ENCODE data around the gene SUPT6H. TPM values are rescaled to one million over a fixed set of nuclear protein-coding genes. Genes with fewer than 3 reads are reported as not detected.
A peak's percentile ranks its signal among the peaks of the same experiment; 100 is the strongest.

Gene SUPT6H
- polyA plus RNA-seq, 2 of the 4 experiments (the other 2 are of a cell fraction): 51.4 to 63.8 TPM

- no peak for ATAC-seq
- H3K9me3 ChIP-seq: no peaks in the 10 kb centered on the region
- ChIA-PET CTCF (interaction anchor here (0.9 to 17.5 kb wide), 8 partner anchors 18 to 385 kb away, joined by 3 to 977 read pairs (median 82); partner anchors contain the start of genes DHRS13, FLOT2, PHF12 and TRAF4), POLR2A (interaction anchor here (0.6 to 5.3 kb wide), 2 partner anchors 81 to 221 kb away, joined by 4 to 89 read pairs; partner anchors contain the start of gene PHF12)
- H3K27ac ChIP-seq: no peak overlapping the region
- no peak for TF ChIP-seq USF2 (IDR thresholded peaks at IDR 0.05)
- no peak for TF ChIP-seq CEBPB (IDR thresholded peaks at IDR 0.05)
- TF ChIP-seq EHF (CRISPR knock-in tag; IDR thresholded peaks at IDR 0.05): no peak
- TF ChIP-seq PHF8 (IDR thresholded peaks at IDR 0.05; ENCODE audit: borderline replicate concordance, low read depth): no peak
- no peak for TF ChIP-seq EHMT2 (IDR thresholded peaks at IDR 0.05; ENCODE audit: low read depth)
- peaks cover 13% of the 10 kb centered on the region for H3K4me1 ChIP-seq
- no peak for DNase-seq (ENCODE audit: low read depth in 1 of 2, low spot score in 1 of 2)
- 90% methylated on average over 11 of the region's 11 CpGs for WGBS (ENCODE audit: missing lambda C conversion rate)
- no peak for FAIRE-seq
- no peak overlapping the region for H3K4me3 ChIP-seq
- no peak overlapping the region for H3K4me2 ChIP-seq
These were observed 67.9 kb downstream of the SUPT6H start for GRCh38 chr17:28729950-28730330.

GRCh38 chr17:28733346-28733745 lies 71.3 kb downstream of the SUPT6H start:
- CTCF ChIA-PET: interaction anchor here (3.7 to 17.5 kb wide), 2 partner anchors 15 to 32 kb away, joined by 24 to 977 read pairs; partner anchors contain the start of gene TRAF4
- Histone ChIP-seq H3K4me2 (no peak overlapping the region), H3K4me1 (peaks cover 15% of the 10 kb centered on the region), H3K9me3 (no peaks in the 10 kb centered on the region), H3K27ac (no peak overlapping the region), H3K4me3 (no peak overlapping the region)
- ATAC-seq (no peak), DNase-seq (ENCODE audit: low read depth in 1 of 2, low spot score in 1 of 2) (no peak), FAIRE-seq (no peak)
- 92% methylated on average over 1 of the region's 1 CpG for WGBS (ENCODE audit: missing lambda C conversion rate)
- POLR2A ChIA-PET: interaction anchor here (1.6 to 2.0 kb wide), 2 partner anchors 10 to 14 kb away, joined by 5 to 16 read pairs; partner anchors contain the start of gene RPL23A
- no peak for TF ChIP-seq ZC3H11A (IDR thresholded peaks at IDR 0.05)
- no peak for TF ChIP-seq BHLHE40 (IDR thresholded peaks at IDR 0.05; ENCODE audit: low read depth, low read length)
- TF ChIP-seq CEBPB (IDR thresholded peaks at IDR 0.05): no peak
- no peak for TF ChIP-seq POLR2A (IDR thresholded peaks at IDR 0.05; ENCODE audit: low read length)
- TF ChIP-seq RARB (CRISPR knock-in tag; IDR thresholded peaks at IDR 0.05): no peak
- TF ChIP-seq SREBF2 (IDR thresholded peaks at IDR 0.05): no peak
- TF ChIP-seq HES2 (IDR thresholded peaks at IDR 0.05): no peak
- no peak for TF ChIP-seq EHF (CRISPR knock-in tag; IDR thresholded peaks at IDR 0.05)
- no peak for TF ChIP-seq CBX2 (IDR thresholded peaks at IDR 0.05; ENCODE audit: borderline replicate concordance, low read depth)
- no peak for TF ChIP-seq ZSCAN20 (CRISPR knock-in tag; IDR thresholded peaks at IDR 0.05)
- TF ChIP-seq NR3C1 (IDR thresholded peaks at IDR 0.05): no peak
- TF ChIP-seq ELK1 (IDR thresholded peaks at IDR 0.05; ENCODE audit: low read depth, low read length): no peak
- TF ChIP-seq HOXB5 (CRISPR knock-in tag; IDR thresholded peaks at IDR 0.05): no peak
- TF ChIP-seq HEYL (CRISPR knock-in tag; IDR thresholded peaks at IDR 0.05): no peak
- no peak for TF ChIP-seq RCOR1 (IDR thresholded peaks at IDR 0.05; ENCODE audit: low read depth, low read length)
- no peak for TF ChIP-seq GATA3 (IDR thresholded peaks at IDR 0.05; ENCODE audit: borderline replicate concordance)
- TF ChIP-seq KDM1A (IDR thresholded peaks at IDR 0.05; ENCODE audit: low read depth): no peak

GRCh38 chr17:28734712-28735241 lies 72.8 kb downstream of the SUPT6H start:
- DNase-seq (ENCODE audit: low read depth in 1 of 2, low spot score in 1 of 2): no peak
- Histone ChIP-seq H3K9me3 (no peaks in the 10 kb centered on the region; the same call in 2 of the 3 replicates), H3K4me1 (peaks cover 9% of the 10 kb centered on the region), H3K4me2 (peak overlapping the region; percentile 23; the same call in 1 of the 3 replicates), H3K27ac (peak overlapping the region; percentile 2 to 73; a peak in 3 of 6 replicates), H3K4me3 (no peak overlapping the region)
- peak; percentile 12 to 18; a peak in 3 of 6 replicates for ATAC-seq
- CTCF ChIA-PET: interaction anchor here (1.2 to 17.5 kb wide), 4 partner anchors 8 to 169 kb away, joined by 3 to 977 read pairs (median 20); partner anchors contain the start of genes TLCD1 and TRAF4
- POLR2A ChIA-PET: interaction anchor here (0.9 to 1.6 kb wide), 3 partner anchors 8 to 9 kb away, joined by 5 to 16 read pairs (median 10); partner anchors contain the start of genes TLCD1 and TRAF4
- 92% methylated on average over 10 of the region's 10 CpGs for WGBS (ENCODE audit: missing lambda C conversion rate)
- no peak for FAIRE-seq
- TF ChIP-seq PHF8 (IDR thresholded peaks at IDR 0.05; ENCODE audit: borderline replicate concordance, low read depth) (no peak), CHD4 (IDR thresholded peaks at IDR 0.05; ENCODE audit: borderline replicate concordance) (no peak), ZFP36 (IDR thresholded peaks at IDR 0.05; ENCODE audit: borderline replicate concordance, partially characterized antibody) (no peak), HES2 (IDR thresholded peaks at IDR 0.05) (no peak), ZNF302 (CRISPR knock-in tag; IDR thresholded peaks at IDR 0.05) (no peak), MAZ (IDR thresholded peaks at IDR 0.05; ENCODE audit: borderline replicate concordance, low read depth, low read length) (no peak), EP300 (IDR thresholded peaks at IDR 0.05) (no peak), TFCP2L1 (CRISPR knock-in tag; IDR thresholded peaks at IDR 0.05) (no peak), RAD21 (conservative IDR thresholded peaks at IDR 0.05 in 1 of 2, IDR thresholded peaks at IDR 0.05 in 1 of 2) (no peak), BHLHE40 (IDR thresholded peaks at IDR 0.05; ENCODE audit: low read depth, low read length) (no peak), POLR2AphosphoS2 (conservative IDR thresholded peaks at IDR 0.05; ENCODE audit: low read length) (no peak), TP53 (CRISPR knock-in tag; IDR thresholded peaks at IDR 0.05) (no peak), RNF2 (IDR thresholded peaks at IDR 0.05; ENCODE audit: borderline replicate concordance, low read depth) (no peak), CHD2 (IDR thresholded peaks at IDR 0.05; ENCODE audit: low read length, partially characterized antibody) (no peak), NFE2L2 (conservative IDR thresholded peaks at IDR 0.05; ENCODE audit: low read length) (no peak), SREBF2 (IDR thresholded peaks at IDR 0.05) (no peak)

Data from A549 (cell line).